Duodenal mucosa (tissue), 2 donors: ENCODE results near the gene MACF1.

ENCODE experiments used
- H3K27ac ChIP-seq: one replicate; pipeline ENCODE4 v1.7.0; 2013; ENCODE audit warnings: low read depth, low read length
- H3K27me3 ChIP-seq, 2 donors: one replicate each; pipeline ENCODE4 v1.7.0; 2013; ENCODE audit warnings: low read length in 2 of 2, control low read depth in 1 of 2; ENCODE audit not compliant: insufficient read depth in 2 of 2, control insufficient read depth in 1 of 2
- H3K36me3 ChIP-seq, 2 donors: one replicate each; pipeline ENCODE4 v1.7.0; 2013; ENCODE audit warnings: low read length in 2 of 2, control low read depth in 1 of 2; ENCODE audit not compliant: insufficient read depth in 2 of 2, control insufficient read depth in 1 of 2
- H3K4me1 ChIP-seq, 2 donors: one replicate each; pipeline ENCODE4 v1.7.0; 2013; ENCODE audit warnings: low read length in 2 of 2, control low read depth in 1 of 2; ENCODE audit not compliant: insufficient read depth in 2 of 2, control insufficient read depth in 1 of 2
- H3K4me3 ChIP-seq, 2 donors: one replicate each; pipeline ENCODE4 v1.7.0; 2013; ENCODE audit warnings: low read length in 2 of 2, low read depth in 1 of 2
- H3K9ac ChIP-seq, 2 donors: one replicate each; pipeline ENCODE4 v1.7.0; 2013; ENCODE audit warnings: low read length in 2 of 2, low read depth in 1 of 2
- H3K9me3 ChIP-seq, 2 donors: one replicate each; pipeline ENCODE4 v1.7.0; 2013; ENCODE audit warnings: low read length in 2 of 2, control low read depth in 1 of 2; ENCODE audit not compliant: control insufficient read depth in 1 of 2

MACF1 gene

DNA sequence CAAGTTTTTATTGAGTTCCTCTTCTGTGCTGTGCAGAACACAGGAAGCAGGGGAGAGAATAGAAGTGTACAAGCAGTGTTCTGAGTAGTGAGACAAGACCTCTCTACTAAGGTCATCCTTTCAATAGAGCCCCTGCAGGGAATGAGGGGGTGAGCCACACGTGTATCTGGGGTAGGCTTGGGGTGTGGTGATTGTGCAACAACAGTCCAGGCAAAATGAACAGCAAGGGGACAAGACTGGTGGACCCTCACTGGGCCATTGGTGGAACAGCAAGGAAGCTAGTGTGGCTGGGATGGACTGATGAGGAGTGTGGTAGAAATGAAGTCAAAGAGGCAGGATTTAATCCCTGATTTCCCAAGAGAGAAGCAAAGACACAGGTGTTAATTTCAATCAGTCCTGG is 278.8 kb downstream of the MACF1 start:
- H3K9me3 ChIP-seq = no peaks in the 10 kb centered on the region
- H3K27me3 ChIP-seq = no peaks in the 10 kb centered on the region
- H3K36me3 ChIP-seq = peaks cover 36 to 79% of the 10 kb centered on the region in 2 donors
- no peak overlapping the region for H3K4me3 ChIP-seq
- H3K9ac ChIP-seq = no peak overlapping the region
- H3K27ac ChIP-seq = no peak overlapping the region
- no peaks in the 10 kb centered on the region for H3K4me1 ChIP-seq

DNA sequence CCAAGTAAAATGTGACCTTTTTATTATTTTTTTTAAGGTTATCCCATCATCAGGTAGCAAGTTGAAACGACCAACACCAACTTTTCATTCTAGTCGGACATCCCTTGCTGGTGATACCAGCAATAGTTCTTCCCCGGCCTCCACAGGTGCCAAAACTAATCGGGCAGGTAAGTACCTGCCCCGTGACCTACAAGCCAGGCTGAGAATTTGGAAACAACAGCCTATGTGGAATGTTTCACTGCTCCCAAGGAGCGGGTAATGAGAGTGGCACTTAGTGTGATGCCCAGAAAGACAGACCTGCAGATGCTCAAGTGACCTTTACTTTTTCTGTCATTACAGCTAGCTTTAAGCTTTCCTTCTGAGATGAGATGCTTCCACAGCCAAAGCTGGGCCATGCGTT is 280.1 kb downstream of the MACF1 start:
- Histone ChIP-seq H3K27ac (no peak overlapping the region), H3K4me3 (no peak overlapping the region), H3K4me1 (no peaks in the 10 kb centered on the region), H3K9ac (no peak overlapping the region), H3K36me3 (peaks cover 36 to 67% of the 10 kb centered on the region in 2 donors), H3K9me3 (no peaks in the 10 kb centered on the region), H3K27me3 (no peaks in the 10 kb centered on the region)

- Histone ChIP-seq H3K9me3 (no peaks in the 10 kb centered on the region), H3K4me3 (no peak overlapping the region), H3K36me3 (peaks cover 34 to 60% of the 10 kb centered on the region in 2 donors), H3K4me1 (no peaks in the 10 kb centered on the region), H3K27ac (no peak overlapping the region), H3K9ac (no peak overlapping the region), H3K27me3 (no peaks in the 10 kb centered on the region)
These were observed 280.7 kb downstream of the MACF1 start for GRCh38 chr1:39485046-39485803.

DNA sequence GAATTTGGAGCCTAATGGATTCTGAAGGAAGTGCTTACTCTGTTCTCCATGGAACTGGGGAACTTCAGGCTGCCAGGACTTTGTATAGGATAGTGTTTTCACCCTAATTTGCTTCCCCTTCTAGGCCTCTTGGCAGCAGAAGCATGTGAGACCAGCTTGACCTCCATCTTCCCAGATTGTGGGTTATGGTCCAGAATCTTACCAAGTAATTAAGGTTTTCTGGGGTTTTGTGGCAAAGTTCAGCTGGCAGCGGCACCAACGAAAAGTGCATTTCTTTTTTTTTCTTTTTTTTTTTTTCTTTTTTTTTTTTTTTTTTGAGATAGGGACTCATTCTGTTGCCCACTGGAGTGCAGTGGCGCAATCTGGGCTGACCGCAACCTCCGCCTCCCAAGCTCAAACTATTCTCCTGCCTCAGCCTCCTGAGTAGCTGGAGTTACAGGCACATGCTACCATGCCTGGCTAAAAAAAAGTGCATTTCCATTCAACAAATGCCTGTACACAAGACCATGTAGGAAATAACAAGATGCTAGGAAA is 283.6 kb downstream of the MACF1 start:
- Histone ChIP-seq H3K4me3 (no peak overlapping the region), H3K9ac (no peak overlapping the region), H3K27ac (no peak overlapping the region), H3K36me3 (peaks cover 22 to 39% of the 10 kb centered on the region in 2 donors), H3K4me1 (no peaks in the 10 kb centered on the region), H3K27me3 (peaks cover 4 to 6% of the 10 kb centered on the region in 2 donors), H3K9me3 (no peaks in the 10 kb centered on the region)

DNA sequence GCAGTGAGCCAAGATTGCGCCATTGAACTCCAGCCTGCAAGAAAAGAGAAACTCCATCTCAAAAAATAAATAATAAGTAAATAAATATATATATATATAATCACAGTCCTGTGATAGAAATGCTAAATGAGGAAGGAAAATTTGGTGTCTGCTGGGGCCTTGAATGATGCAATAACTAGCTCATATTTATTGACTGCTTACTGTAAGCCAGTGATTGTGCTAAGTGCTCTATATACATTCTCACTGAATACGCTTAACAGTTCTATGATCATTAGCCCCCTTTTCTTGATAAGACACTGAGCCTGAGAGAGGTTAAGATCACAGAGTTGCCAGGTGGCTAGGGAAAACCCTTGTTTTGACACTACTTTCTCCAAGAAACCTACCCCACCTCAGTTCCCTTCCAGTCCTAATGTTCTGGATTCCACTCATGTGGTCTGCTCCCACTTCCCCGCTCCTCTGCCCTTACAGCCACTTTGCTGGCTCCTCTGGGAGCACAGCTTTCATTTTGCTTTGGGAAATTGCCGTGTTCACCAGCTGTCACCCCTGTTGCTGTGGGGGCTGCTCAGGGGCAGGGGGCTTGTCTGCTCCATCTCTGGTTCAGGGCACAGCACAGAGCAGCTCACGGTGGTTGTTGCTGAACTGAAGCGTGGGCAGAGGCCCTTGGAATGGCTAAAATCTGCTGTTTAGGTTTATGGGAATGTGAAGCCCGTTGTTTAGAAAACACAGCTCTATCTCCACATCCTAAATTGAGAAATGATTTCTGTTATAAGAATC is 284.5 kb downstream of the MACF1 start:
- Histone ChIP-seq H3K27me3 (peaks cover 6 to 8% of the 10 kb centered on the region in 2 donors), H3K27ac (no peak overlapping the region), H3K9me3 (no peaks in the 10 kb centered on the region), H3K4me1 (no peaks in the 10 kb centered on the region), H3K36me3 (peaks cover 22 to 33% of the 10 kb centered on the region in 2 donors), H3K4me3 (no peak overlapping the region), H3K9ac (no peak overlapping the region)

GRCh38 chr1:39489567-39490239 is 285.2 kb downstream of the MACF1 start:
- Histone ChIP-seq H3K27ac (no peak overlapping the region), H3K9ac (no peak overlapping the region), H3K9me3 (no peaks in the 10 kb centered on the region), H3K27me3 (peaks cover 6 to 8% of the 10 kb centered on the region in 2 donors), H3K36me3 (peaks cover 17 to 30% of the 10 kb centered on the region in 2 donors), H3K4me3 (no peak overlapping the region), H3K4me1 (no peaks in the 10 kb centered on the region)

- H3K27ac ChIP-seq = no peak overlapping the region
- H3K4me1 ChIP-seq = no peaks in the 10 kb centered on the region
- H3K27me3 ChIP-seq = peaks cover 6 to 8% of the 10 kb centered on the region in 2 donors
- H3K9me3 ChIP-seq = no peaks in the 10 kb centered on the region
- peak overlapping the region; percentile 47 to 55 for H3K4me3 ChIP-seq
- H3K36me3 ChIP-seq = peaks cover 8 to 20% of the 10 kb centered on the region in 2 donors
- no peak overlapping the region for H3K9ac ChIP-seq
These were observed 286.2 kb downstream of the MACF1 start for GRCh38 chr1:39490596-39491145.

- H3K27me3 ChIP-seq = peaks cover 6 to 8% of the 10 kb centered on the region in 2 donors
- no peaks in the 10 kb centered on the region for H3K9me3 ChIP-seq
- H3K4me1 ChIP-seq = no peaks in the 10 kb centered on the region
- no peak within 1 kb of the TSS for H3K27ac ChIP-seq
- H3K4me3 ChIP-seq = peak within 1 kb of the TSS; percentile 47 to 61
- peaks cover 4 to 15% of the 10 kb centered on the region in 2 donors for H3K36me3 ChIP-seq
- no peak within 1 kb of the TSS for H3K9ac ChIP-seq
These were observed 286.8 kb downstream of the MACF1 start, which contains the start of gene BMP8A for GRCh38 chr1:39491146-39491921. TSS of gene BMP8A (plus strand) at chr1:39491636. CDS start at chr1:39491992, 356 bp downstream.
